Fibroblast of the conjunctiva (primary cell): ENCODE results near the gene GCAT.

Experiments used
- DNase-seq: peaks from one replicate; pipeline ENCODE4 v3.0.0-alpha.2; 2010; ENCODE audit warnings: low read depth

The GCAT gene

GRCh38 chr22:37807410-37808293 is at the start of gene GCAT:
Gene GCAT, plus strand, starts transcription at chr22:37807934. Its CDS starts 34 bp downstream, at chr22:37807968.
- peak; percentile 93 for DNase-seq

- no peak for DNase-seq
Measured at GRCh38 chr22:37758694-37759093, 49.0 kb upstream of the GCAT start.

GRCh38 chr22:37759281-37759680 is 48.5 kb upstream of the GCAT start:
- no peak for DNase-seq

- DNase-seq = no peak
Measured at GRCh38 chr22:37760152-37760551, 47.6 kb upstream of the GCAT start.

GRCh38 chr22:37762389-37762836 is 45.3 kb upstream of the GCAT start:
- DNase-seq = no peak

GRCh38 chr22:37763012-37763411 is 44.7 kb upstream of the GCAT start:
- DNase-seq = no peak

- no peak for DNase-seq
Measured at GRCh38 chr22:37763652-37764051, 44.1 kb upstream of the GCAT start.

GRCh38 chr22:37764622-37765021 is 43.1 kb upstream of the GCAT start:
- DNase-seq = no peak

GRCh38 chr22:37765498-37765897 is 42.2 kb upstream of the GCAT start:
- no peak for DNase-seq

GRCh38 chr22:37765953-37766576 is 41.7 kb upstream of the GCAT start:
- DNase-seq = no peak

GRCh38 chr22:37768273-37768672 is 39.5 kb upstream of the GCAT start:
- DNase-seq = no peak

GRCh38 chr22:37769056-37769455 is 38.7 kb upstream of the GCAT start:
- DNase-seq = no peak

- no peak for DNase-seq
Measured at GRCh38 chr22:37771081-37771480, 36.7 kb upstream of the GCAT start.

GRCh38 chr22:37771702-37772427 is 35.9 kb upstream of the GCAT start:
- DNase-seq = no peak

- DNase-seq = no peak
Measured at GRCh38 chr22:37774728-37775127, 33.0 kb upstream of the GCAT start.

- DNase-seq = peak; percentile 21
Measured at GRCh38 chr22:37775785-37776638, 31.7 kb upstream of the GCAT start.

GRCh38 chr22:37776639-37777005 is 31.1 kb upstream of the GCAT start:
- DNase-seq = no peak

GRCh38 chr22:37777122-37777687 is 30.5 kb upstream of the GCAT start:
- DNase-seq = no peak

GRCh38 chr22:37778370-37779009 is 29.2 kb upstream of the GCAT start:
- no peak for DNase-seq

- DNase-seq = no peak
Measured at GRCh38 chr22:37781434-37782059, 26.2 kb upstream of the GCAT start.
